Gastroesophageal sphincter (tissue), 4 donors: ENCODE data around the gene CYCS. TPM values are rescaled to one million over a fixed set of nuclear protein-coding genes. Genes with fewer than 3 reads are reported as not detected.
"Not testable (repeated sequence)": the region's sequence is repeated elsewhere in the genome, so short reads cannot be mapped to it uniquely, and the experiment has no call there.

Experiments used
- ATAC-seq: fragments of 150-250 bp; one replicate; pipeline ENCODE4 v1.9.1; 2016; ENCODE audit warnings: mild to moderate bottlenecking, moderate library complexity
- H3K27ac ChIP-seq, 4 donors: fragments of 200-600 bp; sonication (generic) in 3 of 4; 1 replicate in 3 of 4; 2 replicates in 1 of 4; pipeline ENCODE4 v1.5.1; 2016 to 2019
- H3K27me3 ChIP-seq: fragments of 200-600 bp; sonication (generic); one replicate; pipeline ENCODE4 v1.5.1; 2019
- H3K36me3 ChIP-seq, 2 donors: fragments of 200-600 bp; sonication (generic); one replicate each; pipeline ENCODE4 v1.5.1; 2019; ENCODE audit warnings: control low read depth in 1 of 2
- H3K4me1 ChIP-seq, 3 donors: fragments of 200-600 bp; sonication (generic); 1 replicate in 2 of 3; 2 replicates in 1 of 3; pipeline ENCODE4 v1.5.1; 2016 to 2019; ENCODE audit warnings: control low read depth in 2 of 3
- H3K4me3 ChIP-seq, 2 donors: fragments of 200-600 bp; sonication (generic); one replicate each; pipeline ENCODE4 v1.5.1; 2019; ENCODE audit warnings: mild to moderate bottlenecking in 1 of 2, moderate library complexity in 1 of 2
- H3K9me3 ChIP-seq, 3 donors: fragments of 200-600 bp; sonication (generic); one replicate each; pipeline ENCODE4 v1.5.1; 2017 to 2019; ENCODE audit warnings: control low read depth in 2 of 3
- CTCF ChIP-seq, 4 experiments: fragments of 200-600 bp in 2 of 4; fragments of 450-650 bp in 2 of 4; sonication (generic) in 1 of 4; IDR thresholded peaks; one replicate each; pipeline ENCODE4 v1.5.1; 2017 to 2019; ENCODE audit warnings: antibody characterized with exemption in 4 of 4, mild to moderate bottlenecking in 2 of 4, moderate library complexity in 2 of 4
- EP300 ChIP-seq: sonication (generic); formaldehyde crosslinking; IDR thresholded peaks from one replicate; pipeline ENCODE4 v1.6.1; 2017; ENCODE audit warnings: antibody characterized with exemption, mild to moderate bottlenecking
- POLR2A ChIP-seq, 2 donors: fragments of 450-650 bp; IDR thresholded peaks; one replicate each; pipeline ENCODE4 v1.6.1; 2017; ENCODE audit warnings: antibody characterized with exemption in 2 of 2, mild to moderate bottlenecking in 2 of 2, moderate library complexity in 1 of 2
- POLR2AphosphoS5 ChIP-seq: sonication (generic); formaldehyde crosslinking; IDR thresholded peaks from one replicate; pipeline ENCODE4 v1.6.1; 2017; ENCODE audit warnings: antibody characterized with exemption
- WGBS, 2 donors: methylation state at CpG; one replicate each; pipeline ENCODE4 v1.1.5; 2018; ENCODE audit warnings: low coverage in 1 of 2; 5-methylcytosine and 5-hydroxymethylcytosine counted together
- total RNA-seq, 4 donors: library from RNA; depleted of rRNA; stranded (reverse); fragments of >200 nt; gene quantifications; one replicate each; pipeline ENCODE4 v1.1.0, GENCODE V29; 2016

Gene CYCS
- total RNA-seq, 4 donors from 2014 or later: 44.2 to 61.2 (median 48.5) TPM

- H3K4me1 ChIP-seq: no peaks in the 10 kb centered on the region
- TF ChIP-seq EP300 (no peak), POLR2A (IDR thresholded peaks at IDR 0.05) (no peak), CTCF (IDR thresholded peaks at IDR 0.05) (no peak)
- H3K36me3 ChIP-seq: peaks cover 0 to 24% of the 10 kb centered on the region in 2 donors
- 85 to 86% methylated on average over 4 of the region's 4 CpGs for WGBS, 2 donors
- no peak overlapping the region for H3K4me3 ChIP-seq
- no peaks in the 10 kb centered on the region for H3K27me3 ChIP-seq
- no peak overlapping the region for H3K27ac ChIP-seq
- no peaks in the 10 kb centered on the region for H3K9me3 ChIP-seq
- no peak for ATAC-seq
Observed at GRCh38 chr7:25168145-25168544, 43.1 kb upstream of the CYCS start.

DNA sequence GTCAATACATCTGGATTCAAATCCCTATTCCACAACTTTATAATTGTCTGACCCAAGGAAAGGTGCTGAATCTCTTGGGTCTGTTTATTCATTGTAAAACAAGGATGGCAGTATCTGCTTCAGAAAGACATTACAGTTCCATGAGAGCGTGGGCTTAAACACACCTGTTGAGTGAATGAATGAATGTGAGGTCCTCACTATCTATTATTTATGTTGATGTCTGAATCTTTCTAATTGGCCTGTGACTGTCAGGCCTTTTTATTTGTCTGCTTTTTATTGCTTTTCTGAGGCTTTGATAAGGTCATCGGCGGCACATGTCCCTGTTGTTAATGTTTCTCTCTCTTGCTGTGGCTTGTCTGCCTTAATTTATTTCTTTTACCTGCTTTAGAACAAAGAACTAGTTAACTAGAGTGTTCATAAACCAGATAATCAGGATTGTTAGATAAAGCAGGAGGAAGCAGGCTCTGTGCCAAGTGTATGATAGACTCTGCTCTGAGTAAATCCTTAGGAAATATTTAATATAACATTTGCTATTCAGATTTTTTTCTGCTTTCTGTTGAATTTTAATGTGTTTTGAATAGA is 42.3 kb upstream of the CYCS start:
- Histone ChIP-seq H3K27ac (no peak overlapping the region), H3K36me3 (peaks cover 0 to 24% of the 10 kb centered on the region in 2 donors), H3K27me3 (no peaks in the 10 kb centered on the region), H3K9me3 (no peaks in the 10 kb centered on the region), H3K4me1 (no peaks in the 10 kb centered on the region), H3K4me3 (no peak overlapping the region)
- TF ChIP-seq POLR2A (IDR thresholded peaks at IDR 0.05) (no peak), POLR2AphosphoS5 (no peak), EP300 (no peak), CTCF (IDR thresholded peaks at IDR 0.05) (no peak)
- WGBS, 2 donors: 84 to 100% methylated on average over 3 of the region's 3 CpGs
- ATAC-seq: no peak

GRCh38 chr7:25159983-25160596 is 35.0 kb upstream of the CYCS start:
- H3K27ac ChIP-seq, ATAC-seq, H3K9me3 ChIP-seq, H3K27me3 ChIP-seq, H3K4me3 ChIP-seq, H3K4me1 ChIP-seq: not testable (repeated sequence)
- peak in 3 of 4 experiments; percentile 24 to 52 (median 50) for TF ChIP-seq CTCF (IDR thresholded peaks at IDR 0.05)
- WGBS, 2 donors: 48 to 50% methylated on average over 10 to 11 of the region's 11 CpGs
- peaks cover 0 to 15% of the 10 kb centered on the region in 2 donors for H3K36me3 ChIP-seq

- no peak overlapping the region for H3K27ac ChIP-seq
- H3K9me3 ChIP-seq: no peaks in the 10 kb centered on the region
- H3K4me1 ChIP-seq: no peaks in the 10 kb centered on the region
- no peak overlapping the region for H3K4me3 ChIP-seq
- no peaks in the 10 kb centered on the region for H3K27me3 ChIP-seq
- TF ChIP-seq POLR2A (IDR thresholded peaks at IDR 0.05) (no peak), EP300 (no peak), CTCF (IDR thresholded peaks at IDR 0.05) (no peak), POLR2AphosphoS5 (no peak)
- ATAC-seq: no peak
- 65 to 75% methylated on average over 2 to 4 of the region's 4 CpGs for WGBS, 2 donors
- peaks cover 0 to 23% of the 10 kb centered on the region in 2 donors for H3K36me3 ChIP-seq
Observed at GRCh38 chr7:25158966-25159365, 33.9 kb upstream of the CYCS start.

DNA sequence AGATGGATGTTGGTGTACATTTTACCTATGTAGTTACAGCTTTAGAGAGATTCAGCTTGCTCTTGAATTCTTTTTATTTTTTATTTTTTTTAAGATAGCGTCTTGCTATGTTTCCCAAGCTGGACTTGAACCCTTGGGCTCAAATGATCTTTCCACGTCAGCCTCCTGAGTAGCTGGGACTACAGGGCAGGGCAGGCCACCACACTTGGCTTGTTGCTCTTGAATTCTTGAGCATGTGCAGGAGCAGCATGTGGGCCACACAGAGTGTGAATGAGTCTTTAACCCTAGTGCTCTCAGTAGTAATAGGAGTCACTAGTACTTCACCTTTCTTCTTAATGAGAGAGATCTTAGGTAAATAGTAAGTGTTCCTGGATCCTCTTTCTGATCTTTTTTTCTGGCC is 26.7 kb upstream of the CYCS start:
- TF ChIP-seq EP300 (no peak), POLR2AphosphoS5 (no peak), POLR2A (IDR thresholded peaks at IDR 0.05) (no peak), CTCF (IDR thresholded peaks at IDR 0.05) (no peak)
- H3K9me3 ChIP-seq: no peaks in the 10 kb centered on the region
- peaks cover 0 to 39% of the 10 kb centered on the region in 2 donors for H3K36me3 ChIP-seq
- H3K27ac ChIP-seq: no peak overlapping the region
- 69 to 77% methylated on average over 2 of the region's 2 CpGs for WGBS, 2 donors
- no peaks in the 10 kb centered on the region for H3K27me3 ChIP-seq
- ATAC-seq: no peak
- no peaks in the 10 kb centered on the region for H3K4me1 ChIP-seq
- no peak overlapping the region for H3K4me3 ChIP-seq
